Vagina (tissue), 2 donors: ENCODE measurements around the gene TMEM176B. TPM values are rescaled to one million over a fixed set of nuclear protein-coding genes. Genes with fewer than 3 reads are reported as not detected.

Experiments
- DNase-seq, 2 donors: peaks; one replicate each; pipeline ENCODE4 v3.0.0-alpha.2; 2017; ENCODE audit errors: extremely low spot score in 2 of 2
- H3K27ac ChIP-seq: fragments of 200-600 bp; sonication (generic); one replicate; pipeline ENCODE4 v1.5.1; 2019
- H3K27me3 ChIP-seq: fragments of 200-600 bp; sonication (generic); one replicate; pipeline ENCODE4 v1.5.1; 2019
- H3K36me3 ChIP-seq, 2 donors: fragments of 200-600 bp; sonication (generic); one replicate each; pipeline ENCODE4 v1.5.1; 2017 to 2019
- H3K4me1 ChIP-seq: fragments of 200-600 bp; sonication (generic); one replicate; pipeline ENCODE4 v1.5.1; 2019
- H3K4me3 ChIP-seq, 2 donors: fragments of 200-600 bp; sonication (generic); 1 replicate in 1 of 2; 2 replicates in 1 of 2; pipeline ENCODE4 v1.5.1; 2016 to 2019
- H3K9me3 ChIP-seq: fragments of 200-600 bp; sonication (generic); one replicate; pipeline ENCODE4 v1.5.1; 2019
- CTCF ChIP-seq, 3 experiments: fragments of 450-650 bp in 2 of 3; fragments of 200-600 bp in 1 of 3; sonication (generic) in 1 of 3; IDR thresholded peaks; one replicate each; pipeline ENCODE4 v1.5.1; 2017 to 2019; ENCODE audit warnings: antibody characterized with exemption in 3 of 3, mild to moderate bottlenecking in 2 of 3, moderate library complexity in 2 of 3
- POLR2A ChIP-seq, 2 donors: fragments of 450-650 bp; IDR thresholded peaks; one replicate each; pipeline ENCODE4 v1.6.1; 2017; ENCODE audit warnings: antibody characterized with exemption in 2 of 2, mild to moderate bottlenecking in 2 of 2, moderate library complexity in 2 of 2
- POLR2AphosphoS5 ChIP-seq, 2 donors: sonication (generic); formaldehyde crosslinking; IDR thresholded peaks; one replicate each; pipeline ENCODE4 v1.9.0; 2017; ENCODE audit warnings: antibody characterized with exemption in 2 of 2, mild to moderate bottlenecking in 2 of 2, low read depth in 1 of 2; ENCODE audit not compliant: insufficient read depth in 1 of 2
- intact Hi-C: fragments of 100-400 bp; cut with DNase I; formaldehyde crosslinking; loops from one replicate; pipeline ENCODE4 v1.15.1; 2023
- total RNA-seq: library from RNA; depleted of rRNA; stranded (reverse); fragments of >200 nt; gene quantifications from one replicate; pipeline ENCODE4 v1.2.3, GENCODE V29; 2016

TMEM176B gene
- total RNA-seq, 1 donor from 2014 or later = 60.6 TPM

- no peaks in the 10 kb centered on the region for H3K9me3 ChIP-seq
- H3K27ac ChIP-seq = peak overlapping the region; percentile 76
- intact Hi-C loops = no loop called here
- TF ChIP-seq POLR2AphosphoS5 (IDR thresholded peaks at IDR 0.05; ENCODE audit: insufficient read depth in 1 of 2, low read depth in 1 of 2) = no peak
- TF ChIP-seq CTCF (IDR thresholded peaks at IDR 0.05) = no peak
- TF ChIP-seq POLR2A (IDR thresholded peaks at IDR 0.05) = no peak
- H3K27me3 ChIP-seq = no peaks in the 10 kb centered on the region
- peaks cover 0 to 11% of the 10 kb centered on the region in 2 donors for H3K36me3 ChIP-seq
- peak overlapping the region; percentile 55 to 58 for H3K4me3 ChIP-seq
- no peak for DNase-seq
- H3K4me1 ChIP-seq = peaks cover 15% of the 10 kb centered on the region
These were observed 1.0 kb downstream of the TMEM176B start for GRCh38 chr7:150799156-150799555.

GRCh38 chr7:150797661-150798060 is 2.5 kb downstream of the TMEM176B start:
- TF ChIP-seq POLR2AphosphoS5 (IDR thresholded peaks at IDR 0.05; ENCODE audit: insufficient read depth in 1 of 2, low read depth in 1 of 2) (no peak), CTCF (IDR thresholded peaks at IDR 0.05) (no peak), POLR2A (IDR thresholded peaks at IDR 0.05) (no peak)
- DNase-seq = no peak
- no peaks in the 10 kb centered on the region for H3K9me3 ChIP-seq
- no peaks in the 10 kb centered on the region for H3K27me3 ChIP-seq
- intact Hi-C loops = no loop called here
- no peak overlapping the region for H3K4me3 ChIP-seq
- peaks cover 0 to 10% of the 10 kb centered on the region in 2 donors for H3K36me3 ChIP-seq
- peaks cover 8% of the 10 kb centered on the region for H3K4me1 ChIP-seq
- no peak overlapping the region for H3K27ac ChIP-seq

GRCh38 chr7:150793569-150794238 is 6.5 kb downstream of the TMEM176B start:
- TF ChIP-seq POLR2AphosphoS5 (IDR thresholded peaks at IDR 0.05; ENCODE audit: insufficient read depth in 1 of 2, low read depth in 1 of 2) (no peak), CTCF (IDR thresholded peaks at IDR 0.05) (no peak), POLR2A (IDR thresholded peaks at IDR 0.05) (no peak)
- H3K4me1 ChIP-seq = peaks cover 7% of the 10 kb centered on the region
- H3K4me3 ChIP-seq = no peak overlapping the region
- intact Hi-C loops = no loop called here
- H3K27ac ChIP-seq = no peak overlapping the region
- DNase-seq = no peak
- peaks cover 0 to 27% of the 10 kb centered on the region in 2 donors for H3K36me3 ChIP-seq
- no peaks in the 10 kb centered on the region for H3K9me3 ChIP-seq
- no peaks in the 10 kb centered on the region for H3K27me3 ChIP-seq

- Histone ChIP-seq H3K4me3 (no peak overlapping the region), H3K9me3 (no peaks in the 10 kb centered on the region), H3K36me3 (peaks cover 0 to 27% of the 10 kb centered on the region in 2 donors), H3K27ac (no peak overlapping the region), H3K4me1 (peaks cover 23% of the 10 kb centered on the region), H3K27me3 (no peaks in the 10 kb centered on the region)
- TF ChIP-seq POLR2A (IDR thresholded peaks at IDR 0.05) (no peak), POLR2AphosphoS5 (IDR thresholded peaks at IDR 0.05; ENCODE audit: insufficient read depth in 1 of 2, low read depth in 1 of 2) (no peak), CTCF (IDR thresholded peaks at IDR 0.05) (no peak)
- intact Hi-C loops = no loop called here
- DNase-seq = no peak
These were observed 8.3 kb downstream of the TMEM176B start for GRCh38 chr7:150791746-150792452.

- Histone ChIP-seq H3K36me3 (peaks cover 0 to 27% of the 10 kb centered on the region in 2 donors), H3K4me3 (no peak overlapping the region), H3K9me3 (no peaks in the 10 kb centered on the region), H3K27me3 (no peaks in the 10 kb centered on the region), H3K4me1 (peaks cover 29% of the 10 kb centered on the region), H3K27ac (no peak overlapping the region)
- no peak for DNase-seq
- no peak for TF ChIP-seq POLR2AphosphoS5 (IDR thresholded peaks at IDR 0.05; ENCODE audit: insufficient read depth in 1 of 2, low read depth in 1 of 2)
- no peak for TF ChIP-seq POLR2A (IDR thresholded peaks at IDR 0.05)
- no peak for TF ChIP-seq CTCF (IDR thresholded peaks at IDR 0.05)
- intact Hi-C loops = no loop called here
These were observed 8.9 kb downstream of the TMEM176B start for GRCh38 chr7:150791304-150791703.
